Ovary (tissue), 10 donors: Measurements from ENCODE around the gene KCTD16. TPM values are rescaled to one million over a fixed set of nuclear protein-coding genes. Genes with fewer than 3 reads are reported as not detected.

Source experiments
- DNase-seq, 5 donors: peaks; one replicate each; pipeline ENCODE4 v3.0.0-alpha.2; 2019 to 2020
- H3K27ac ChIP-seq, 2 donors: fragments of 200-600 bp; one replicate each; pipeline versions ENCODE4 v1.5.1 to v1.8.0; 2019 to 2022
- H3K27me3 ChIP-seq: fragments of 200-600 bp; one replicate; pipeline ENCODE4 v1.8.0; 2022
- H3K36me3 ChIP-seq: fragments of 200-600 bp; sonication (generic); one replicate; pipeline ENCODE4 v1.5.1; 2019
- H3K4me1 ChIP-seq: one replicate; pipeline ENCODE4 v1.8.1; 2013; ENCODE audit warnings: mild to moderate bottlenecking, moderate library complexity; ENCODE audit not compliant: insufficient read depth
- H3K4me3 ChIP-seq: fragments of 200-600 bp; sonication (generic); one replicate; pipeline ENCODE4 v1.5.1; 2017
- H3K9me3 ChIP-seq, 2 donors: fragments of 200-600 bp in 1 of 2; sonication (generic) in 1 of 2; one replicate each; pipeline versions ENCODE4 v1.5.1 to v1.8.1; 2013 to 2019; ENCODE audit warnings: mild to moderate bottlenecking in 1 of 2, moderate library complexity in 1 of 2
- CTCF ChIP-seq, 3 donors: fragments of 450-650 bp in 2 of 3; fragments of 200-600 bp in 1 of 3; IDR thresholded peaks; one replicate each; pipeline versions ENCODE4 v1.5.1 to v1.8.0; 2016 to 2022; ENCODE audit warnings: antibody characterized with exemption in 3 of 3, mild to moderate bottlenecking in 1 of 3
- EP300 ChIP-seq: sonication (generic); formaldehyde crosslinking; IDR thresholded peaks from one replicate; pipeline ENCODE4 v1.6.1; 2017; ENCODE audit warnings: antibody characterized with exemption
- POLR2A ChIP-seq: fragments of 450-650 bp; IDR thresholded peaks from one replicate; pipeline ENCODE4 v1.6.1; 2017; ENCODE audit warnings: antibody characterized with exemption, mild to moderate bottlenecking, moderate library complexity
- WGBS, 3 donors: extraction: QIAGEN DNeasy Blood & Tissue Kit in 1 of 3; methylation state at CpG; one replicate each; pipeline versions ENCODE4 v1.1.5 to v1.1.7; 2013 to 2017; 5-methylcytosine and 5-hydroxymethylcytosine counted together
- intact Hi-C, 4 donors: fragments of 100-400 bp; cut with DNase I; formaldehyde crosslinking; loops; one replicate each; pipeline versions ENCODE4 v1.11.0 to v1.15.1; 2022 to 2023
- long read RNA-seq, 3 donors: library from polyadenylated mRNA in 2 of 3; unstranded in 2 of 3; transcript quantifications; one replicate each; pipeline ENCODE4 v2.0.0 and lab custom pipeline, GENCODE V29; 2021 to 2026
- polyA plus RNA-seq, 2 donors: library from polyadenylated mRNA; stranded (reverse); fragments of 200-250 nt in 1 of 2; fragments of 350-450 nt in 1 of 2; fragmentation: Illumina TruSeq in 1 of 2; extraction: RNeasy Lipid Tissue Mini Kit (QIAGEN cat#74804) in 1 of 2; gene quantifications; one replicate each; pipeline ENCODE4 v1.2.3, GENCODE V29; 2013 to 2014
- total RNA-seq, 7 donors: library from RNA; depleted of rRNA in 2 of 7; stranded (reverse); fragments of >200 nt in 2 of 7; fragmentation: NEBNext Ultra II Directional in 3 of 7; extraction: Animal tissue kit (Norgen Biotek cat#: 25700) in 3 of 7; gene quantifications; one replicate each; pipeline versions ENCODE4 v1.1.0 to v1.2.4, GENCODE V29; 2016 to 2023
- donor health status: DM: no; HTN: no; CAD: no; lungs with moderate emphysema.
- donor health status: DM: no; HTN: no; CAD: no.
- donor health status: Bipolar disorder and iron deficiency.
- donor health status: DM: yes; HTN: yes; CAD: no.
- donor health status: DM: no; HTN: no; CAD: no.
- donor health status: DM: yes; HTN: yes; CAD: no.

KCTD16 gene
- total RNA-seq (under 1 TPM in 6 of 7 donors, not detected in 1; under 0.01 to 0.46 (median 0.13) TPM), polyA plus RNA-seq (under 1 TPM; 0.05 to 0.23 TPM)
- long read RNA-seq, donor 1, result 0 reads
- long read RNA-seq, donor 2, result 0 reads
- long read RNA-seq, donor 3, result 0 reads

DNA sequence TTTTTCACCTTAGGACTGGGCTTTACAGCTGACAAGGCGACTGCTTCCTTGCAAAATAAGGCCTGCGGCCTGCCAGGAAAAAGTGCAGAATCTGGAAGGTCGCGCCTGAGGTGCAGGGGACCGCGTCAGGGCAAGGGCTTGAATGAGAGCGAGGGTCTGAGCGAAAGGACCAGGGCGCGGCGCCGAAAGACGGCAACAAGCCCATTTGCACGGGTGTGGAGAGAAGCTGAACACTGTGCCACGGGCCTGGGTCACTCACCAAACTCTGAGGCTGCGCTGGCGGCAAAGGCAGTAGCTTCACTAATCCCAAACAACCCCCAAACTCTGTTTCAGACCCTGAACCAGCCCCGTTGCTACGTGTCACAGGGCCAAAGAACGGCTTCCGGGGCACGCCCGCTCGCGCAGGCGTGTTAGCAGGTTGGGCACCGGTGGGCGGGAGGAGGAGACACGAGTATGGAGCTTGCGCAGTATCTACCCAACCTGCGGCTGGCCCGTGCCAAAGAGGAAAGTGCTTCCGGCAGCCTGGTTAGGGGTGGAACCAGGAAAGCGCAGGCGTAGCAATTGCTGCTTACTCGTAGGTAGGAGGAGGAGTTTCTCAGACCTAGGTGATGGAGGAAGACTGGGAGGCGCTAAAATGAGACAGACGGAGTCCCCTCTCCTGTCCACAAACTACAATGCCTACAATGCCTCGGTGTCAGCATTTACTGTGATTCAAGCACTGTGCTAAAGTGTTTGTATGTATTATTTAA is at the start of gene KCTD16, which contains the start of gene YIPF5:
Gene KCTD16 (plus strand): TSS at position 598 of the 749 bp plus-strand sequence.
Gene YIPF5 (minus strand): TSS at position 384 of the 749 bp plus-strand sequence. CDS start 704 bp downstream, outside the sequence.
- WGBS, 3 donors, result 0 to 1% (median 1%) methylated on average over 37 to 39 of the region's 39 CpGs
- DNase-seq, result peak; percentile 92 to 96 (median 93)
- H3K27ac ChIP-seq, result peak within 1 kb of the TSS in 1 of 2 donors; percentile 26
- H3K9me3 ChIP-seq, result no peaks in the 10 kb centered on the region
- no peaks in the 10 kb centered on the region for H3K36me3 ChIP-seq
- H3K27me3 ChIP-seq, result no peaks in the 10 kb centered on the region
- TF ChIP-seq POLR2A, result peak; percentile 13
- no peak for TF ChIP-seq CTCF (IDR thresholded peaks at IDR 0.05)
- intact Hi-C loops, result no loop called here
- peaks cover 3% of the 10 kb centered on the region for H3K4me1 ChIP-seq
- peak within 1 kb of the TSS; percentile 59 for H3K4me3 ChIP-seq

- no peak overlapping the region for H3K4me3 ChIP-seq
- no peaks in the 10 kb centered on the region for H3K9me3 ChIP-seq
- 89 to 96% (median 91%) methylated on average over 1 of the region's 1 CpG for WGBS, 3 donors
- no peak overlapping the region for H3K27ac ChIP-seq
- H3K4me1 ChIP-seq, result no peaks in the 10 kb centered on the region
- DNase-seq, result no peak
- TF ChIP-seq CTCF (IDR thresholded peaks at IDR 0.05), result no peak
- H3K27me3 ChIP-seq, result no peaks in the 10 kb centered on the region
- intact Hi-C loops, result no loop called here
- no peaks in the 10 kb centered on the region for H3K36me3 ChIP-seq
These were observed 49.1 kb upstream of the KCTD16 start for GRCh38 chr5:144121577-144121976.

GRCh38 chr5:144122081-144122480 is 48.6 kb upstream of the KCTD16 start:
- H3K27me3 ChIP-seq, result no peaks in the 10 kb centered on the region
- H3K27ac ChIP-seq, result no peak overlapping the region
- H3K4me1 ChIP-seq, result no peaks in the 10 kb centered on the region
- H3K9me3 ChIP-seq, result no peaks in the 10 kb centered on the region
- intact Hi-C loops, result no loop called here
- TF ChIP-seq EP300, result no peak
- TF ChIP-seq POLR2A, result no peak
- no peak for TF ChIP-seq CTCF (IDR thresholded peaks at IDR 0.05)
- no peak for DNase-seq
- no peak overlapping the region for H3K4me3 ChIP-seq
- H3K36me3 ChIP-seq, result no peaks in the 10 kb centered on the region
- 45 to 54% (median 53%) methylated on average over 2 of the region's 2 CpGs for WGBS, 3 donors

DNA sequence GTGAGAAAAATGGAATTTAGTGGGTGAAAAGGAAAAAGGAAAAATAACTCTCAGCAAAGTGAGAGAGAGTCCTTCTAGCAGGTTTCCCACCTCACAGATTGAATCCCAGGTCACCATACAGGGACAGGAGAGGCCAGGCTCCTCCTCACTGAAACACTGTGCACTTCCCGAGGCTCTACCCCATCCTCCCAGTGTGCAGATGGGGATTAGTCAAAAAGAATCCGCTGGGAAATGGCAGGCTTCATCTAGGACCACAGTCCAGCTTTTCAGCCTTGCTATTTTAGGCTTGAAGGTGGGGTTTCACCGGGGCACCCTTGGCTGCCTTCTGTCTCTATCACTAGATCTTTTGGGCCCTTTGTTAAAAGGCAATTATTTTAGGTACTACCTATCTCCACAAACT is 48.0 kb upstream of the KCTD16 start:
- Histone ChIP-seq H3K27ac (no peak overlapping the region), H3K36me3 (no peaks in the 10 kb centered on the region), H3K9me3 (no peaks in the 10 kb centered on the region), H3K4me1 (no peaks in the 10 kb centered on the region), H3K27me3 (no peaks in the 10 kb centered on the region), H3K4me3 (no peak overlapping the region)
- TF ChIP-seq CTCF (IDR thresholded peaks at IDR 0.05) (no peak), POLR2A (no peak), EP300 (no peak)
- DNase-seq, result no peak
- intact Hi-C loops, result no loop called here
- 87 to 90% (median 88%) methylated on average over 3 of the region's 3 CpGs for WGBS, 3 donors
